SK-N-SH (cell line): ENCODE measurements around the gene ATP6V0E2. TPM values are rescaled to one million over a fixed set of nuclear protein-coding genes. Genes with fewer than 3 reads are reported as not detected.
A peak's percentile ranks its signal among the peaks of the same experiment; 100 is the strongest.

ENCODE experiments used
- CTCF ChIA-PET: fragments of 300-600, 350-600 bp; formaldehyde crosslinking; extraction: SDS; loops from one replicate; lab custom pipeline; 2021; lab: Yijun Ruan, JAX
- POLR2A ChIA-PET: fragments of 350-600 bp; sonication (Branson Sonifier 250); formaldehyde crosslinking; extraction: SDS; loops from one replicate; lab custom pipeline; 2020; ENCODE audit warnings: antibody characterized with exemption, inconsistent platforms; lab: Yijun Ruan, JAX
- DNase-seq: peaks from one replicate; pipeline ENCODE4 v3.0.0; 2012
- H2AFZ ChIP-seq: fragments of 200-600 bp; sonication (generic); 2 replicates; pipeline ENCODE4 v1.8.1; 2016; ENCODE audit warnings: antibody characterized with exemption, mild to moderate bottlenecking, low read depth
- H3F3A ChIP-seq: fragments of 200-600 bp; sonication (generic); replicated peaks from 2 replicates; pipeline ENCODE3; 2016; ENCODE audit warnings: antibody characterized with exemption, mild to moderate bottlenecking; ENCODE audit not compliant: insufficient read depth
- H3K27ac ChIP-seq, 2 experiments: fragments of 200-500 bp in 1 of 2; fragments of 200-600 bp in 1 of 2; sonication (Bioruptor generic) in 1 of 2; sonication (generic), shearing (Covaris generic) in 1 of 2; 2 replicates each; pipeline versions ENCODE4 v1.5.1 to v1.6.1; 2014 to 2016; ENCODE audit warnings: low read depth in 2 of 2, inconsistent platforms in 1 of 2, low read length in 1 of 2, mild to moderate bottlenecking in 1 of 2, mixed read lengths in 1 of 2
- H3K27me3 ChIP-seq: fragments of 200-600 bp; sonication (generic), shearing (Covaris generic); 2 replicates; pipeline ENCODE4 v1.6.1; 2016; ENCODE audit warnings: mixed run types; ENCODE audit not compliant: insufficient read depth
- H3K36me3 ChIP-seq, 2 experiments: fragments of 200-500 bp in 1 of 2; fragments of 200-600 bp in 1 of 2; sonication (Bioruptor generic) in 1 of 2; sonication (generic) in 1 of 2; replicated peaks in 1 of 2; 2 replicates each; pipeline versions ENCODE3 to v1.5.1; 2014 to 2016; ENCODE audit warnings: low read length in 1 of 2, mild to moderate bottlenecking in 1 of 2; ENCODE audit not compliant: insufficient read depth in 2 of 2, control insufficient read depth in 1 of 2
- H3K4me1 ChIP-seq, 2 experiments: fragments of 200-500 bp in 1 of 2; fragments of 200-600 bp in 1 of 2; sonication (Bioruptor generic) in 1 of 2; sonication (generic), shearing (Covaris generic) in 1 of 2; 2 replicates each; pipeline versions ENCODE4 v1.5.1 to v1.6.1; 2014 to 2016; ENCODE audit warnings: low read depth in 1 of 2, low read length in 1 of 2, mixed run types in 1 of 2; ENCODE audit not compliant: insufficient read depth in 2 of 2, control insufficient read depth in 1 of 2
- H3K4me2 ChIP-seq: fragments of 200-600 bp; sonication (generic), shearing (Covaris generic); 2 replicates; pipeline ENCODE4 v1.6.1; 2017; ENCODE audit warnings: mixed run types
- H3K4me3 ChIP-seq, 2 experiments: fragments of 200-500 bp in 1 of 2; fragments of 200-600 bp in 1 of 2; sonication (Bioruptor generic) in 1 of 2; sonication (generic), shearing (Covaris generic) in 1 of 2; 2 replicates each; pipeline versions ENCODE4 v1.5.1 to v1.8.1; 2014 to 2016; ENCODE audit warnings: low read depth in 2 of 2, inconsistent platforms in 1 of 2, low read length in 1 of 2, mild to moderate bottlenecking in 1 of 2, mixed read lengths in 1 of 2, moderate library complexity in 1 of 2
- H3K79me2 ChIP-seq: fragments of 200-600 bp; sonication (generic); 2 replicates; pipeline ENCODE4 v1.8.1; 2017; ENCODE audit warnings: mild to moderate bottlenecking; ENCODE audit not compliant: insufficient read depth
- H3K9ac ChIP-seq: fragments of 200-600 bp; sonication (generic); 2 replicates; pipeline ENCODE4 v1.6.1; 2017; ENCODE audit warnings: mixed run types
- H3K9me2 ChIP-seq: fragments of 200-600 bp; sonication (generic); 2 replicates; pipeline ENCODE4 v1.6.1; 2017; ENCODE audit warnings: mixed run types
- H3K9me3 ChIP-seq: fragments of 200-600 bp; sonication (generic); 2 replicates; pipeline ENCODE4 v1.6.1; 2017; ENCODE audit warnings: mixed run types, mild to moderate bottlenecking, moderate library complexity
- H4K20me1 ChIP-seq: fragments of 200-600 bp; sonication (generic); 2 replicates; pipeline ENCODE4 v1.6.1; 2017; ENCODE audit warnings: mild to moderate bottlenecking, mixed run types; ENCODE audit not compliant: insufficient read depth
- CHD2 ChIP-seq: fragments of 150-350 bp; IDR thresholded peaks from 2 replicates; pipeline ENCODE4 v1.6.1; 2018; ENCODE audit warnings: low read length; ENCODE audit not compliant: partially characterized antibody
- CTCF ChIP-seq: fragments of 200-600 bp; sonication (generic); IDR thresholded peaks from 2 replicates; pipeline ENCODE4 v1.6.1; 2017; ENCODE audit warnings: antibody characterized with exemption, mild to moderate bottlenecking, moderate library complexity
- FOSL2 ChIP-seq: IDR thresholded peaks from 2 replicates; pipeline ENCODE4 v1.4.0; 2012; ENCODE audit warnings: low read depth, mild to moderate bottlenecking, moderate library complexity, borderline replicate concordance
- MEF2A ChIP-seq: IDR thresholded peaks from 2 replicates; pipeline ENCODE4 v1.4.0; 2012; ENCODE audit warnings: low read depth, borderline replicate concordance
- RAD21 ChIP-seq: IDR thresholded peaks from 2 replicates; pipeline ENCODE4 v1.6.1; 2012; ENCODE audit warnings: mild to moderate bottlenecking, low read length
- RXRA ChIP-seq: IDR thresholded peaks from 2 replicates; pipeline ENCODE4 v1.4.0; 2012; ENCODE audit warnings: low read depth, mild to moderate bottlenecking, borderline replicate concordance
- SIN3A ChIP-seq: IDR thresholded peaks from 2 replicates; pipeline ENCODE4 v1.6.1; 2012; ENCODE audit warnings: low read depth, mild to moderate bottlenecking, low read length, moderate library complexity, borderline replicate concordance
- TEAD4 ChIP-seq: IDR thresholded peaks from 2 replicates; pipeline ENCODE4 v1.4.0; 2012; ENCODE audit warnings: mild to moderate bottlenecking, borderline replicate concordance; ENCODE audit not compliant: insufficient read depth
- WGBS: methylation state at CpG from one replicate; pipeline ENCODE4 v1.1.6; 2017; ENCODE audit warnings: low lambda C conversion rate; 5-methylcytosine and 5-hydroxymethylcytosine counted together
- polyA plus RNA-seq, 3 experiments: library from polyadenylated mRNA; depleted of rRNA; stranded (reverse); fragments of >200 nt; gene quantifications; 2 replicates each; pipeline ENCODE4 v1.2.3, GENCODE V29; 2012

ATP6V0E2 gene
- polyA plus RNA-seq, 1 of the 3 experiments (the other 2 are of a cell fraction): 49.6 TPM

- H2AFZ ChIP-seq: no peak overlapping the region
- ChIA-PET POLR2A (interaction anchor here (0.6 kb wide), 1 partner anchor 15 kb away, joined by 3 read pairs; no protein-coding TSS in a partner anchor), CTCF (interaction anchor here (1.4 to 2.3 kb wide), 7 partner anchors 10 to 59 kb away, joined by 5 to 9 read pairs (median 7); no protein-coding TSS in a partner anchor)
- H3K9me3 ChIP-seq: no peaks in the 10 kb centered on the region
- no peak overlapping the region for H3K4me2 ChIP-seq
- DNase-seq: no peak
- no peak overlapping the region for H3K4me3 ChIP-seq
- H3F3A ChIP-seq: no peaks in the 10 kb centered on the region
- no peaks in the 10 kb centered on the region for H3K79me2 ChIP-seq
- peaks cover under 1 to 2% of the 10 kb centered on the region in 2 experiments; a peak in 2 of 4 replicates for H3K4me1 ChIP-seq
- TF ChIP-seq TEAD4 (no peak), RAD21 (0 out of 2 replicates have a peak, but pooled peaks have one; percentile 18), MEF2A (no peak), RXRA (no peak), CTCF (peak; percentile 10; the same call in 1 of the 2 replicates), SIN3A (no peak)
- no peak overlapping the region for H3K27ac ChIP-seq
- H3K9me2 ChIP-seq: no peaks in the 10 kb centered on the region
- no peaks in the 10 kb centered on the region for H4K20me1 ChIP-seq
- no peak overlapping the region for H3K9ac ChIP-seq
- H3K27me3 ChIP-seq: no peaks in the 10 kb centered on the region
- WGBS: 85% methylated on average over 6 of the region's 6 CpGs
- peaks cover 15 to 47% of the 10 kb centered on the region in 2 experiments for H3K36me3 ChIP-seq
These were observed 24.6 kb upstream of the ATP6V0E2 start for GRCh38 chr7:149849174-149849573.

GRCh38 chr7:149850007-149850594 is 23.7 kb upstream of the ATP6V0E2 start:
- TF ChIP-seq FOSL2: no peak
- TF ChIP-seq CHD2: no peak
- no peak for TF ChIP-seq RXRA
- Histone ChIP-seq H3K79me2 (no peaks in the 10 kb centered on the region), H3K36me3 (peaks cover 13 to 42% of the 10 kb centered on the region in 2 experiments), H3K4me1 (peaks cover 10% of the 10 kb centered on the region in 2 experiments), H2AFZ (no peak overlapping the region), H3K9me2 (no peaks in the 10 kb centered on the region), H3K9ac (no peak overlapping the region), H3K27me3 (no peaks in the 10 kb centered on the region), H3K27ac (no peak overlapping the region), H4K20me1 (no peaks in the 10 kb centered on the region), H3K4me2 (no peak overlapping the region), H3F3A (no peaks in the 10 kb centered on the region), H3K4me3 (no peak overlapping the region), H3K9me3 (no peaks in the 10 kb centered on the region)
- WGBS: 91% methylated on average over 16 of the region's 16 CpGs
- ChIA-PET POLR2A (interaction anchor here (0.6 to 1.2 kb wide), 3 partner anchors 10 to 14 kb away, joined by 3 read pairs; partner anchors contain the start of gene ZNF862), CTCF (interaction anchor here (1.3 to 2.3 kb wide), 8 partner anchors 11 to 108 kb away, joined by 4 to 9 read pairs (median 6); no protein-coding TSS in a partner anchor)
- no peak for DNase-seq
